Measurements from ENCODE around the gene SLC25A13. TPM values are rescaled to one million over a fixed set of nuclear protein-coding genes. Genes with fewer than 3 reads are reported as not detected.

SLC25A13 gene
- polyA plus RNA-seq, 1 of the 3 experiments (the other 2 are of a cell fraction): 16.0 TPM

- no peak overlapping the region for H2AFZ ChIP-seq (ENCODE audit: low read depth)
- no peaks in the 10 kb centered on the region for H3K4me1 ChIP-seq (ENCODE audit: control insufficient read depth in 1 of 2, insufficient read depth in 2 of 2, low read depth in 1 of 2, low read length in 1 of 2)
- H3K27ac ChIP-seq (ENCODE audit: low read depth in 2 of 2, low read length in 1 of 2): no peak overlapping the region
- H3K36me3 ChIP-seq (replicated peaks in 1 of 2; ENCODE audit: control insufficient read depth in 1 of 2, insufficient read depth in 2 of 2, low read length in 1 of 2): no peaks in the 10 kb centered on the region
- H3K9me3 ChIP-seq: no peaks in the 10 kb centered on the region
- no peak for DNase-seq
- no peaks in the 10 kb centered on the region for H3K27me3 ChIP-seq (ENCODE audit: insufficient read depth)
- CTCF ChIA-PET: interaction anchor here (0.9 to 1.1 kb wide), 3 partner anchors 14 to 683 kb away, joined by 3 to 4 read pairs (median 3); no protein-coding TSS in a partner anchor
- H3K4me3 ChIP-seq (ENCODE audit: low read depth in 2 of 2, low read length in 1 of 2): no peak overlapping the region
- 68% methylated on average over 2 of the region's 2 CpGs for WGBS (ENCODE audit: low lambda C conversion rate)
- H3K4me2 ChIP-seq: no peak overlapping the region
- H3K79me2 ChIP-seq (ENCODE audit: insufficient read depth): no peaks in the 10 kb centered on the region
- TF ChIP-seq MEF2A (IDR thresholded peaks at IDR 0.05; ENCODE audit: borderline replicate concordance, low read depth) (no peak), RAD21 (IDR thresholded peaks at IDR 0.05; ENCODE audit: low read length) (no peak), SIN3A (IDR thresholded peaks at IDR 0.05; ENCODE audit: borderline replicate concordance, low read depth, low read length) (no peak)
- H3F3A ChIP-seq (replicated peaks; ENCODE audit: insufficient read depth): no peaks in the 10 kb centered on the region
- no peaks in the 10 kb centered on the region for H4K20me1 ChIP-seq (ENCODE audit: insufficient read depth)
- H3K9ac ChIP-seq: no peak overlapping the region
- POLR2A ChIA-PET: no interaction called here
- H3K9me2 ChIP-seq: no peaks in the 10 kb centered on the region
Measured at GRCh38 chr7:96344236-96344635, 22.3 kb upstream of the SLC25A13 start.

- ChIA-PET POLR2A (no interaction called here), CTCF (interaction anchor here (0.7 to 1.4 kb wide), 4 partner anchors 8 to 580 kb away, joined by 3 to 6 read pairs (median 4); no protein-coding TSS in a partner anchor)
- Histone ChIP-seq H3K4me1 (ENCODE audit: control insufficient read depth in 1 of 2, insufficient read depth in 2 of 2, low read depth in 1 of 2, low read length in 1 of 2) (no peaks in the 10 kb centered on the region), H3K4me3 (ENCODE audit: low read depth in 2 of 2, low read length in 1 of 2) (no peak overlapping the region), H3K79me2 (ENCODE audit: insufficient read depth) (no peaks in the 10 kb centered on the region), H3K27me3 (ENCODE audit: insufficient read depth) (no peaks in the 10 kb centered on the region), H2AFZ (ENCODE audit: low read depth) (no peak overlapping the region), H4K20me1 (ENCODE audit: insufficient read depth) (no peaks in the 10 kb centered on the region), H3K27ac (ENCODE audit: low read depth in 2 of 2, low read length in 1 of 2) (no peak overlapping the region), H3F3A (replicated peaks; ENCODE audit: insufficient read depth) (no peaks in the 10 kb centered on the region), H3K9me3 (no peaks in the 10 kb centered on the region), H3K4me2 (no peak overlapping the region), H3K9me2 (no peaks in the 10 kb centered on the region), H3K9ac (no peak overlapping the region), H3K36me3 (replicated peaks in 1 of 2; ENCODE audit: control insufficient read depth in 1 of 2, insufficient read depth in 2 of 2, low read length in 1 of 2) (no peaks in the 10 kb centered on the region)
- TF ChIP-seq, protein P1, sequence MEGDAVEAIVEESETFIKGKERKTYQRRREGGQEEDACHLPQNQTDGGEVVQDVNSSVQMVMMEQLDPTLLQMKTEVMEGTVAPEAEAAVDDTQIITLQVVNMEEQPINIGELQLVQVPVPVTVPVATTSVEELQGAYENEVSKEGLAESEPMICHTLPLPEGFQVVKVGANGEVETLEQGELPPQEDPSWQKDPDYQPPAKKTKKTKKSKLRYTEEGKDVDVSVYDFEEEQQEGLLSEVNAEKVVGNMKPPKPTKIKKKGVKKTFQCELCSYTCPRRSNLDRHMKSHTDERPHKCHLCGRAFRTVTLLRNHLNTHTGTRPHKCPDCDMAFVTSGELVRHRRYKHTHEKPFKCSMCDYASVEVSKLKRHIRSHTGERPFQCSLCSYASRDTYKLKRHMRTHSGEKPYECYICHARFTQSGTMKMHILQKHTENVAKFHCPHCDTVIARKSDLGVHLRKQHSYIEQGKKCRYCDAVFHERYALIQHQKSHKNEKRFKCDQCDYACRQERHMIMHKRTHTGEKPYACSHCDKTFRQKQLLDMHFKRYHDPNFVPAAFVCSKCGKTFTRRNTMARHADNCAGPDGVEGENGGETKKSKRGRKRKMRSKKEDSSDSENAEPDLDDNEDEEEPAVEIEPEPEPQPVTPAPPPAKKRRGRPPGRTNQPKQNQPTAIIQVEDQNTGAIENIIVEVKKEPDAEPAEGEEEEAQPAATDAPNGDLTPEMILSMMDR (IDR thresholded peaks at IDR 0.05): no peak
- no peak for TF ChIP-seq RXRA (IDR thresholded peaks at IDR 0.05; ENCODE audit: borderline replicate concordance, low read depth)
- no peak for TF ChIP-seq USF1 (IDR thresholded peaks at IDR 0.05; ENCODE audit: borderline replicate concordance, low read depth)
- TF ChIP-seq SMC3 (IDR thresholded peaks at IDR 0.05; ENCODE audit: low read depth, low read length): no peak
- no peak for TF ChIP-seq GABPA (IDR thresholded peaks at IDR 0.05; ENCODE audit: low read depth)
- TF ChIP-seq FOXJ3 (CRISPR knock-in tag; IDR thresholded peaks at IDR 0.05): no peak
- no peak for TF ChIP-seq JUND (IDR thresholded peaks at IDR 0.05)
- TF ChIP-seq, protein P2, sequence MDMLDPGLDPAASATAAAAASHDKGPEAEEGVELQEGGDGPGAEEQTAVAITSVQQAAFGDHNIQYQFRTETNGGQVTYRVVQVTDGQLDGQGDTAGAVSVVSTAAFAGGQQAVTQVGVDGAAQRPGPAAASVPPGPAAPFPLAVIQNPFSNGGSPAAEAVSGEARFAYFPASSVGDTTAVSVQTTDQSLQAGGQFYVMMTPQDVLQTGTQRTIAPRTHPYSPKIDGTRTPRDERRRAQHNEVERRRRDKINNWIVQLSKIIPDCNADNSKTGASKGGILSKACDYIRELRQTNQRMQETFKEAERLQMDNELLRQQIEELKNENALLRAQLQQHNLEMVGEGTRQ (IDR thresholded peaks at IDR 0.05; ENCODE audit: borderline replicate concordance, low read depth, low read length): no peak
- no peak for TF ChIP-seq EP300 (IDR thresholded peaks at IDR 0.05; ENCODE audit: borderline replicate concordance in 1 of 2, low read depth in 1 of 2, low read length in 1 of 2)
- no peak for TF ChIP-seq EZH2phosphoT487 (IDR thresholded peaks at IDR 0.05; ENCODE audit: borderline replicate concordance, low read depth)
- TF ChIP-seq TAF1 (IDR thresholded peaks at IDR 0.05; ENCODE audit: borderline replicate concordance, low read depth, low read length): no peak
- TF ChIP-seq IRF3 (IDR thresholded peaks at IDR 0.05; ENCODE audit: low read depth, low read length): no peak
- no peak for TF ChIP-seq NFIC (IDR thresholded peaks at IDR 0.05; ENCODE audit: borderline replicate concordance)
- TF ChIP-seq NRF1 (IDR thresholded peaks at IDR 0.05; ENCODE audit: low read depth, low read length): no peak
- no peak for DNase-seq
- 71% methylated on average over 1 of the region's 1 CpG for WGBS (ENCODE audit: low lambda C conversion rate)
Measured at GRCh38 chr7:96342049-96342448, 20.2 kb upstream of the SLC25A13 start.
